PFSK-1 (cell line): ENCODE results near the gene ACSF3.

Experiments
- POLR2AphosphoS5 ChIP-seq: IDR thresholded peaks from 2 replicates; pipeline ENCODE4 v1.6.1; 2012; ENCODE audit warnings: low read depth, mild to moderate bottlenecking, control low read depth, low read length, moderate library complexity
- REST ChIP-seq, 2 experiments: IDR thresholded peaks; 2 replicates each; pipeline versions ENCODE4 v1.6.1 to v1.8.0; 2011 to 2012; ENCODE audit warnings: low read depth in 2 of 2, low read length in 2 of 2, control low read depth in 1 of 2, inconsistent platforms in 1 of 2, mild to moderate bottlenecking in 1 of 2, moderate library complexity in 1 of 2; ENCODE audit not compliant: insufficient read depth in 1 of 2
- SIN3A ChIP-seq: IDR thresholded peaks from 2 replicates; pipeline ENCODE4 v1.6.1; 2012; ENCODE audit warnings: mild to moderate bottlenecking, low read length, moderate library complexity, borderline replicate concordance; ENCODE audit not compliant: insufficient read depth
- TAF1 ChIP-seq: IDR thresholded peaks from 2 replicates; pipeline ENCODE4 v1.6.1; 2012; ENCODE audit warnings: low read length, control low read depth, borderline replicate concordance; ENCODE audit not compliant: insufficient read depth

GRCh38 chr16:89054714-89055113 lies 38.9 kb upstream of the ACSF3 start:
- no peak for TF ChIP-seq REST (IDR thresholded peaks at IDR 0.05; ENCODE audit: insufficient read depth in 1 of 2, low read depth in 2 of 2, low read length in 2 of 2)
- TF ChIP-seq POLR2AphosphoS5 = no peak
- no peak for TF ChIP-seq TAF1
- TF ChIP-seq SIN3A = no peak
